Measurements from ENCODE around the gene MSI2.

Gene MSI2

GRCh38 chr17:57327176-57327970 lies 71.0 kb downstream of the MSI2 start:
- no peak for TF ChIP-seq NFIC (IDR thresholded peaks at IDR 0.05)
- TF ChIP-seq RAD21 (IDR thresholded peaks at IDR 0.05; ENCODE audit: low read depth), result no peak
- TF ChIP-seq YY1 (IDR thresholded peaks at IDR 0.05; ENCODE audit: low read depth), result no peak

- no peak for TF ChIP-seq CEBPB (IDR thresholded peaks at IDR 0.05)
- no peak for TF ChIP-seq CREB1 (IDR thresholded peaks at IDR 0.05; ENCODE audit: low read depth)
- TF ChIP-seq YY1 (IDR thresholded peaks at IDR 0.05; ENCODE audit: low read depth), result no peak
- no peak for TF ChIP-seq EGR1 (IDR thresholded peaks at IDR 0.05)
- no peak for TF ChIP-seq TAF1 (IDR thresholded peaks at IDR 0.05; ENCODE audit: low read depth)
- no peak for TF ChIP-seq REST (IDR thresholded peaks at IDR 0.05; ENCODE audit: low read depth)
- TF ChIP-seq NFIC (IDR thresholded peaks at IDR 0.05), result no peak
- TF ChIP-seq FOXM1 (IDR thresholded peaks at IDR 0.05; ENCODE audit: borderline replicate concordance, low read depth), result no peak
- TF ChIP-seq EP300 (IDR thresholded peaks at IDR 0.05; ENCODE audit: borderline replicate concordance), result no peak
- no peak for TF ChIP-seq TCF12 (IDR thresholded peaks at IDR 0.05; ENCODE audit: low read depth)
- TF ChIP-seq, protein P1, sequence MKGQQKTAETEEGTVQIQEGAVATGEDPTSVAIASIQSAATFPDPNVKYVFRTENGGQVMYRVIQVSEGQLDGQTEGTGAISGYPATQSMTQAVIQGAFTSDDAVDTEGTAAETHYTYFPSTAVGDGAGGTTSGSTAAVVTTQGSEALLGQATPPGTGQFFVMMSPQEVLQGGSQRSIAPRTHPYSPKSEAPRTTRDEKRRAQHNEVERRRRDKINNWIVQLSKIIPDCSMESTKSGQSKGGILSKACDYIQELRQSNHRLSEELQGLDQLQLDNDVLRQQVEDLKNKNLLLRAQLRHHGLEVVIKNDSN (IDR thresholded peaks at IDR 0.05), result no peak
- no peak for TF ChIP-seq ZBTB7A (IDR thresholded peaks at IDR 0.05; ENCODE audit: low read depth)
- no peak for TF ChIP-seq RAD21 (IDR thresholded peaks at IDR 0.05; ENCODE audit: low read depth)
- TF ChIP-seq, protein P2, sequence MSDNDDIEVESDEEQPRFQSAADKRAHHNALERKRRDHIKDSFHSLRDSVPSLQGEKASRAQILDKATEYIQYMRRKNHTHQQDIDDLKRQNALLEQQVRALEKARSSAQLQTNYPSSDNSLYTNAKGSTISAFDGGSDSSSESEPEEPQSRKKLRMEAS (IDR thresholded peaks at IDR 0.05), result no peak
- TF ChIP-seq TEAD4 (IDR thresholded peaks at IDR 0.05), result no peak
Measured at GRCh38 chr17:57328109-57328882, 72.0 kb downstream of the MSI2 start.

- TF ChIP-seq NFIC (IDR thresholded peaks at IDR 0.05), result no peak
- no peak for TF ChIP-seq TEAD4 (IDR thresholded peaks at IDR 0.05)
- no peak for TF ChIP-seq CREB1 (IDR thresholded peaks at IDR 0.05; ENCODE audit: low read depth)
- no peak for TF ChIP-seq EP300 (IDR thresholded peaks at IDR 0.05; ENCODE audit: borderline replicate concordance)
- TF ChIP-seq ZBTB7A (IDR thresholded peaks at IDR 0.05; ENCODE audit: low read depth), result no peak
- no peak for TF ChIP-seq EGR1 (IDR thresholded peaks at IDR 0.05)
- TF ChIP-seq, protein P2 (IDR thresholded peaks at IDR 0.05), result no peak
- TF ChIP-seq FOXM1 (IDR thresholded peaks at IDR 0.05; ENCODE audit: borderline replicate concordance, low read depth), result no peak
- no peak for TF ChIP-seq TCF12 (IDR thresholded peaks at IDR 0.05; ENCODE audit: low read depth)
- TF ChIP-seq REST (IDR thresholded peaks at IDR 0.05; ENCODE audit: low read depth), result no peak
Measured at GRCh38 chr17:57329380-57330214, 73.3 kb downstream of the MSI2 start.

GRCh38 chr17:57330587-57330986 lies 74.3 kb downstream of the MSI2 start:
- TF ChIP-seq EGR1 (IDR thresholded peaks at IDR 0.05) (no peak), REST (IDR thresholded peaks at IDR 0.05; ENCODE audit: low read depth) (no peak), YY1 (IDR thresholded peaks at IDR 0.05; ENCODE audit: low read depth) (no peak), TEAD4 (IDR thresholded peaks at IDR 0.05) (no peak), NFIC (IDR thresholded peaks at IDR 0.05) (no peak), TCF12 (IDR thresholded peaks at IDR 0.05; ENCODE audit: low read depth) (no peak), CREB1 (IDR thresholded peaks at IDR 0.05; ENCODE audit: low read depth) (no peak), FOXM1 (IDR thresholded peaks at IDR 0.05; ENCODE audit: borderline replicate concordance, low read depth) (no peak), RAD21 (IDR thresholded peaks at IDR 0.05; ENCODE audit: low read depth) (no peak), ZBTB7A (IDR thresholded peaks at IDR 0.05; ENCODE audit: low read depth) (no peak), EP300 (IDR thresholded peaks at IDR 0.05; ENCODE audit: borderline replicate concordance) (no peak), CEBPB (IDR thresholded peaks at IDR 0.05) (no peak), TAF1 (IDR thresholded peaks at IDR 0.05; ENCODE audit: low read depth) (no peak)
- TF ChIP-seq, protein P1 (IDR thresholded peaks at IDR 0.05), result no peak
- TF ChIP-seq, protein P2 (IDR thresholded peaks at IDR 0.05), result no peak

Data from Ishikawa (cell line).